NCI-H1092 (cell line): ENCODE measurements around the gene PRKN.

Experiments used
- DNase-seq: peaks from one replicate; lab custom pipeline; 2025; lab: John Stamatoyannopoulos, UW

The PRKN gene

GRCh38 chr6:162377735-162378134, 349.8 kb downstream of the PRKN start:
- DNase-seq, result no peak

- DNase-seq, result no peak
Observed at GRCh38 chr6:162373868-162374267, 353.7 kb downstream of the PRKN start.

- DNase-seq, result no peak
Observed at GRCh38 chr6:162373192-162373591, 354.4 kb downstream of the PRKN start.

DNA sequence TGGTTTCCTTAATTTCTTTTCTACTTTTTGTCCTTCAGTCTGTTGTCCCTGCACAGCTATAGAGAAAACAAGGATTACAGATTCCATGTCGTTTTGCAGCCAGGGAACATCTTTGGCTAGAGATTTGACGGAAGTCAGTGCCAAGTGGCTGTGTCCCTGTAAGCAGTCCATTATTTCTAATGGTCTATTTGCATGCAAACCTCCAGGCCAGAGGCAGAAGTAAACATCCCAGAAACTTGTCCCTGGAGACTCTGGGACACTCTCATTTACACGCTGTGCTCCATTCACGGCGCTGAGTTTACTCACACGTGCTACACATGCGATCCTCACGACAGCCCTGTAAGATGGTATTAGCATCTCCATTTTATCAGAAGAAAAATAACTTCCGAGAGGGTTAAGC, 355.5 kb downstream of the PRKN start:
- no peak for DNase-seq

DNA sequence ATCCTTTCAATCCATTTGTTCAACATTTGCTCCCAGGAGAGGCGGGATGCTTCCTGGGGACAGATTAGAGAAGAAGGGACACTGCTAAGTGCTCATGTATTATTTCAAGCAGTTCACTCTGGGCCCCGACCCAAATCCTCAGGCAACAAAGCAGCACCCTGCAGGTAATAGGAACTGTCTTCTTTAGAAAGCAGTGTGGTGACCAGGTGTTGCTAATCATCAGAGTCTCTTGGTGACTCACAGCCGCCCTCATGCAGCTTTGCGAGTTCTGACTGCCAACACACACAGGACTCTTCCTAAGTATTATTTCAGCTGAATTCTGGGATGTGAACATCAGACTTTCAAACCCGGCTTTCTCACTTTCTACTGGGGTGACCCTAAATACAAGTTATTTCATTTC, 356.4 kb downstream of the PRKN start:
- DNase-seq, result no peak

GRCh38 chr6:162369091-162369490, 358.5 kb downstream of the PRKN start:
- DNase-seq, result no peak

GRCh38 chr6:162364488-162364887, 363.1 kb downstream of the PRKN start:
- DNase-seq, result no peak

GRCh38 chr6:162363757-162364156, 363.8 kb downstream of the PRKN start:
- DNase-seq, result no peak

DNA sequence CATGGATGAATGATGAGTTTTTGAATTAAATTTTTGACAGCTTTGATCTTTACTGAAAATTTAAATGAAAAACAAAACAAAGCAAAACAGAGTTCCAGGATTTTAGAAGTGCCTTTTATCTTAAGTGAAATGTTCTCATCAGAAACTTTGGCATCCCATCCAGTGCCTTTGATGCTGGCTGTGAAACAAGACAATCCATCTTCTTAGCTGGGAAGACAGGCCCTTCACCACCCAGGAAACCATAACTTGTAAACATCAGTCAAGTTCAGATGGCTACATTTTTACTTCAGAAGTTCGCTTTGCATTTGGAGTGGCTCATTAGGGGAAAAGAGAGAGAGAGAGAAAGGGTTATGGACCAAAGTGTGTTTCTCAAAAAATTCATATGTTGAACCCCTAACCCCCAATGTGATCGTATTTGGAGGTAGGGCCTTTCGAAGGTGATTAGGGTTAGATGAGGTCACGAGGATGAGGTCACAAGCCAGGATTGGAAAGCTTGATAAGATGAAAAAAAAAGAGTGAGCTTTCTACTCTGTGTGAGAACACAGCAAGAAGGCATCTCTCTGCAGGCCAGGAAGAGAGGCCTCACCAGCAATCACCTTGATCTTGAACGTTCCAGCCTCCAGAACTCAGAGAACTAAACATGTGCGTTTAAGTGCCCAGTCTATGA, 366.5 kb downstream of the PRKN start:
- DNase-seq, result no peak

DNA sequence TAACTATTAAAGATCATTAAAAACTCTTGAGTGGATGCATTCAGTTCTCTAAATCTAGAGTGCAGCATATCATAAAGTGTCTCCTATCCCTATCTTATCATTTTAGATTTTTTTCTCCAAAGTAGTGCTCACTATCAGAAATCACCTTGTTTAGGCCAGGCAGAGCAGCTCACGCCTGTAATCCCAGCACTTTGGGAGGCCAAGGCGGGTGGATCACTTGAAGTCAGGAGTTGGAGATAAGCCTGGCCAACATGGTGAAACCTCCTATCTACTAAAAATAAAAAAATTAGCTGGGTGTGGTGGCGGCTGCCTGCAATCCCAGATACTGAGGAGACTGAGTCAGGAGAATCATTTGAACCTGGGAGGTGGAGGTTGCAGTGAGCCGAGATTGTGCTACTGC, 368.9 kb downstream of the PRKN start:
- no peak for DNase-seq

DNA sequence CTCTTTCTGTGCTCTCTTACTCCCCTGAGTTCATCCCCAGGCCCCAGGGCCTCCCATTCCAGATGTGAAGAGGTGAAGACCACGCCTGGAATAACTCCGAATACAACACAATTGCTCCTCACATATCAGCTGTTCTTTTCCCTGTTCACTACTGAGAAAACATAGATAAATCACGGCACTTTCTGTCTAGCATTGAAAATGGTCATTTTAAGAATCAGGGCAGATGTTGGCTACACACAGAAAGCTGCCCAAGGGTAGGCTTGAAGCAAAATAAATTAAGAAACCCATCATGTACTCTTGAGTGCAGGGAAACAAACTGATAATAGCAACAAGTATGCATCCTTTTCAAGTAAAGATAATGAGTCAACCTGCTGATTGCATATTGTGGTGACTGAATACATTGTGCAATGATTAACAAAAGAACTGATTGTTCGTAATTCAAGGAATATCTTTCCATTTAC, 382.5 kb downstream of the PRKN start:
- DNase-seq, result no peak

- DNase-seq, result no peak
Observed at GRCh38 chr6:162344646-162345010, 382.9 kb downstream of the PRKN start.

DNA sequence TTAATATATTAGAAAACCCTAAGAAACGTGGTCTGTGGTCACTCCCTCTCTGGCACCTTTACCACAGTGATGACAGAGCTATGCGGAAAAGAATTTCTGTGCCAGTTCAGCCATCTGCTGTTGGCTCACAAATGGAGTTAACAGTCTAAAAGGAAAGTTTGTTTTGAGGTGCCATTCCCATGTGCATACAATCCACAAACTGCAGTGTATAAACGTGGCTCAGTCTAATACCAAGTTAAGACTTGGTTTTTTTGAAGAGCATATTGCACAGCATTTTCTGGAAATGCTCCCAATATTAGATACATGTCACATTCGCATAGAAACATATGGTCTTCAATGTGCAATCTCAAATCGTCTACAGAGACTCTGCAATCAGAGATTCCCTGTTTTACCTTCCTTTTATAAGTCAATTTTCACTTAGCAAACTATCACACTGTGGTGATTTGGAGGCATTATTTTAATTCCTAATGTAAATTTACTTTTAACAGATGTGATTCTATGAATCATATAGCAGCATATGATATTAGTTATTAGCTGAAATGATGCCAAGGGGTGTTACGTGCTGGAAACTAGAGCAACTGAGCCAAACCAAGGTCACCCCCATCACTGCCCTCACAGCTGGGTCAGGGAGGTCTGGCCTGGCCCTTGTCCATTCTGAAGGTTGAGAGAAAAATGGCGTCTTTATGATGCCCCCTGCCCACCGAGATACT, 383.5 kb downstream of the PRKN start:
- DNase-seq, result no peak

GRCh38 chr6:162343198-162343935, 384.2 kb downstream of the PRKN start:
- DNase-seq, result no peak

DNA sequence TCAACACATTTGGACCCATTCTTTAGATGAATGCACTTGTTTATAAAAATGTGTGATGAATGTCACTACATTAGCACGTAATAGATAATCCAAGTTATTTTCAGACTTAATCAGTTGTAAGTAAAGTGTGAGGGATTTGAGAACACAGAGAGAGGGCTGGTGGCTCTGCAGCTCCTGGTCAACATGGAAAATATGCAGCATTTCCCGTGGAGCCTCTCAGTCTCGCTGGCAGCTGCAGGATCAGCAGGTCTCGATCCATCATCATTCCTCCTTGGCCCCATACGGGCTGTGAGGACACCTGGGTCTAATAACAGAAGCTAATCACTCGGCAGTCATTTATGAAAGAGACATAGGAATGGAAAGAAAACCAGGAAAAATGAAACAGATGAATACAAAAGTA, 390.2 kb downstream of the PRKN start:
- no peak for DNase-seq

- DNase-seq, result no peak
Observed at GRCh38 chr6:162336359-162336758, 391.2 kb downstream of the PRKN start.

GRCh38 chr6:162332365-162332764, 395.2 kb downstream of the PRKN start:
- DNase-seq, result no peak

GRCh38 chr6:162331911-162332310, 395.7 kb downstream of the PRKN start:
- no peak for DNase-seq

DNA sequence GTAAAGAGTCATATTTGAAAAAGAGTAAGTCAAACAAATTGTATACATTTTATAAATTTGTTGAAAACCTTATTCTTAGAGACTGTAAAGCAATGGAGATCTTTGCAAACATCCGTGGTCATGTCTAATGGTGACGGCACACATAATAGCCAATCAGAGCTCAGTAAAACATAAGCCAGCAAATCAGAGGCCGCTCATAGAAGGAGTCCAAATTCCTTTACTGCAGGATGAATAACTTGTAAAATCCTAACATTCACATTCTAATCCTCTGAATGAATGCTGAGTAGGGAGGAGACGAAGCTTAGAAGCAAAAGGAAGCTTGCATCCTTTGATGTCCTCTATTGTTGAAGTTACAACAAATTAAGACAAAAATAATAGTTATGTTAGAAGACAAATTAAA, 401.7 kb downstream of the PRKN start:
- no peak for DNase-seq

DNA sequence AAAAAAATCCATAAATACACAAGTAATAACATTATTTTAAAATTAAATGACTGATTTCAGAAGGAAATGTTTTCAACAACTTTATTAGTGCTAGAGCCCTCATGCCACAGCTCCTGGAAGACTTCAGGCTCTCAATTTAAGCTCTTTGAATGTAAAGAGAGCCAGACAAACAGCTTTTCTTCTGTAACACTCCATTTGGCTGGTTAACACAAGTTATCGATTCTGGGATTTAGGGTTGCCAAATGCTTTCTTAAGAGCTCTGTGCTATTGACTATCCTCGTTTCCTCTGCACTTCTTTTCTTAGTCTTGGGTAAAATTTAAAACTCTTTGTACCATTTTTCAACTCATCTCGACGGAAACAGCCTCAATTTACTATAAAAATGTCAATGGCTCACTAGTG, 402.5 kb downstream of the PRKN start:
- DNase-seq, result no peak

DNA sequence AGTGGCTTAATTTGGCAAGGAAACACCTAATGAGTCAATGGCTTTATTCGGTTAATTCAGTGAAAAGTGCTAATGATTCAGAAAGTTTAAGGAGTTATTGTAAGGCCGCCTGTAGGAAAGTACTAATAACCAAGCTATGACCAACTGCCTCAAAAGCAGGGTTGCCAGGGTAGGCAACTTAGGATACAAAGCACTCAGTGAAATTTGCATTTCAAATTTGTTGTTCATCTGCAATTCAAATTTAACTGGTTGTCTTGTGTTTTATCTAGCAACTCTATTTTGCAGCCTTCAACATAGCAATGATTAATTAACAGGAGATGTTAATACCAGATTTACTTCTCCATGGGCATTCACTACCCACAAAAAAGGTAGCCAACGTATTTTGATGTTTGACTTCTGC, 412.3 kb downstream of the PRKN start:
- no peak for DNase-seq

GRCh38 chr6:162313922-162314660, 413.5 kb downstream of the PRKN start:
- DNase-seq, result no peak

- no peak for DNase-seq
Observed at GRCh38 chr6:162307865-162308264, 419.7 kb downstream of the PRKN start.
